GM19023 (cell line): ENCODE data around the gene TPI1.

ENCODE experiments used
- ATAC-seq: cut with Tn5 transposase; IDR thresholded peaks from one replicate; pipeline ENCODE4 v1.9.1; 2021; ENCODE audit warnings: mild to moderate bottlenecking, moderate library complexity; ENCODE audit not compliant: unreplicated experiment

The TPI1 gene

GRCh38 chr12:6916426-6917200, 49.3 kb downstream of the TPI1 start:
- ATAC-seq, result no peak

- ATAC-seq, result no peak
Observed at GRCh38 chr12:6917491-6918231, 50.3 kb downstream of the TPI1 start.

GRCh38 chr12:6919588-6919987, 52.3 kb downstream of the TPI1 start:
- no peak for ATAC-seq
